GM23338 (cell line): ENCODE measurements around the gene ADAMTS15. TPM values are rescaled to one million over a fixed set of nuclear protein-coding genes. Genes with fewer than 3 reads are reported as not detected.

Experiments used
- ATAC-seq: fragments of 200-7000 bp; cut with Tn5 transposase; 3 replicates; pipeline ENCODE4 v1.9.1; 2020
- DNase-seq: peaks from one replicate; pipeline ENCODE4 v3.0.0-alpha.2; 2015; ENCODE audit warnings: low spot score
- H2AFZ ChIP-seq: fragments of 200-600 bp; sonication (generic); 2 replicates; pipeline ENCODE4 v1.8.0; 2016; ENCODE audit warnings: antibody characterized with exemption, mild to moderate bottlenecking, moderate library complexity
- H3F3A ChIP-seq: fragments of 200-600 bp; sonication (generic); replicated peaks from 2 replicates; pipeline ENCODE4 v1.8.0; 2017; ENCODE audit warnings: antibody characterized with exemption, mixed run types, low read depth
- H3K27ac ChIP-seq: fragments of 200-600 bp; sonication (generic); 2 replicates; pipeline ENCODE4 v1.6.1; 2016; ENCODE audit warnings: low read depth
- H3K27me3 ChIP-seq: fragments of 200-600 bp; sonication (generic); 2 replicates; pipeline ENCODE4 v1.8.0; 2016; ENCODE audit warnings: mild to moderate bottlenecking, mixed run types, moderate library complexity; ENCODE audit not compliant: insufficient read depth
- H3K36me3 ChIP-seq: fragments of 200-600 bp; sonication (generic); 2 replicates; pipeline ENCODE4 v1.8.0; 2016; ENCODE audit warnings: mild to moderate bottlenecking; ENCODE audit not compliant: insufficient read depth
- H3K4me1 ChIP-seq: fragments of 200-600 bp; sonication (generic); 2 replicates; pipeline ENCODE4 v1.8.0; 2016; ENCODE audit warnings: mild to moderate bottlenecking, moderate library complexity; ENCODE audit not compliant: insufficient read depth
- H3K4me2 ChIP-seq: fragments of 200-600 bp; sonication (generic); 2 replicates; pipeline ENCODE4 v1.7.1; 2017; ENCODE audit warnings: mixed run types
- H3K4me3 ChIP-seq: fragments of 200-600 bp; sonication (generic); 2 replicates; pipeline ENCODE4 v1.6.1; 2016; ENCODE audit warnings: mixed run types
- H3K79me2 ChIP-seq: fragments of 200-600 bp; sonication (generic); replicated peaks from 2 replicates; pipeline ENCODE4 v1.8.0; 2017; ENCODE audit warnings: mild to moderate bottlenecking; ENCODE audit not compliant: insufficient read depth
- H3K9me2 ChIP-seq: fragments of 200-600 bp; sonication (generic); 2 replicates; pipeline ENCODE4 v1.8.0; 2017; ENCODE audit not compliant: insufficient read depth
- H4K20me1 ChIP-seq: fragments of 200-600 bp; sonication (generic); replicated peaks from 2 replicates; pipeline ENCODE4 v1.8.0; 2017; ENCODE audit warnings: mild to moderate bottlenecking; ENCODE audit not compliant: insufficient read depth
- H3K27ac Mint-ChIP-seq: 2 replicates; pipeline ENCODE4 v1.8.0; 2020; ENCODE audit warnings: inconsistent platforms, mild to moderate bottlenecking, moderate library complexity, mixed read lengths
- H3K27me3 Mint-ChIP-seq: 3 replicates; pipeline ENCODE4 v1.8.0; 2022; ENCODE audit warnings: low read depth, mild to moderate bottlenecking, moderate library complexity, mixed read lengths, inconsistent platforms; ENCODE audit not compliant: insufficient read depth, poor library complexity
- H3K36me3 Mint-ChIP-seq: 3 replicates; pipeline ENCODE4 v1.8.0; 2021; ENCODE audit warnings: low read depth, mild to moderate bottlenecking, inconsistent platforms, moderate library complexity, mixed read lengths
- H3K4me1 Mint-ChIP-seq: 3 replicates; pipeline ENCODE4 v1.8.0; 2020; ENCODE audit warnings: mild to moderate bottlenecking, inconsistent platforms, mixed read lengths
- H3K4me3 Mint-ChIP-seq: 3 replicates; pipeline ENCODE4 v1.8.0; 2021; ENCODE audit warnings: moderate library complexity, mild to moderate bottlenecking, inconsistent platforms, mixed read lengths
- H3K9me3 Mint-ChIP-seq: 3 replicates; pipeline ENCODE4 v1.8.0; 2020; ENCODE audit warnings: moderate library complexity, mild to moderate bottlenecking, inconsistent platforms, mixed read lengths
- CREB1 ChIP-seq: fragments of 250-450 bp; sonication (Bioruptor Pico); IDR thresholded peaks from 2 replicates; pipeline ENCODE4 v1.5.0; 2020; ENCODE audit warnings: low read depth, mild to moderate bottlenecking, moderate library complexity
- EZH2 ChIP-seq: fragments of 200-600 bp; sonication (generic); IDR thresholded peaks from one replicate; pipeline ENCODE4 v1.8.0; 2017; ENCODE audit warnings: antibody characterized with exemption, mild to moderate bottlenecking, low read depth; ENCODE audit not compliant: unreplicated experiment
- EZH2phosphoT487 ChIP-seq: fragments of 200-600 bp; sonication (generic); IDR thresholded peaks from one replicate; pipeline ENCODE4 v1.8.1; 2018; ENCODE audit warnings: antibody characterized with exemption; ENCODE audit not compliant: unreplicated experiment
- JUNB ChIP-seq: IDR thresholded peaks from one replicate; pipeline ENCODE4 v1.6.1; 2016; ENCODE audit warnings: antibody characterized with exemption; ENCODE audit not compliant: unreplicated experiment
- NANOG ChIP-seq: IDR thresholded peaks from 2 replicates; pipeline ENCODE4 v1.6.1; 2016; ENCODE audit warnings: antibody characterized with exemption, borderline replicate concordance
- POLR2AphosphoS5 ChIP-seq: IDR thresholded peaks from 2 replicates; pipeline ENCODE4 v1.6.1; 2016; ENCODE audit warnings: antibody characterized with exemption, low read depth
- STAT1 ChIP-seq: IDR thresholded peaks from one replicate; pipeline ENCODE4 v1.6.1; 2016; ENCODE audit warnings: antibody characterized with exemption; ENCODE audit not compliant: unreplicated experiment
- ZNF331 ChIP-seq: fragments of 250-450 bp; sonication (Bioruptor Pico); IDR thresholded peaks from 2 replicates; pipeline ENCODE4 v1.5.0; 2020; ENCODE audit warnings: low read depth, mild to moderate bottlenecking, moderate library complexity
- polyA plus RNA-seq: library from polyadenylated mRNA; unstranded; fragments of >200 nt; fragmentation: Nextera tagmentation; extraction: Ambion mirVana; gene quantifications from 2 replicates; pipeline ENCODE4 v1.2.1, GENCODE V29; 2016
- total RNA-seq: library from RNA; depleted of rRNA; stranded (reverse); fragments of >200 nt; shearing (Covaris generic); gene quantifications from 2 replicates; pipeline ENCODE4 v1.2.3, GENCODE V29; 2014
- TF ChIP-seq, protein P1 (sequence below), 2 experiments: fragments of 200-600 bp in 1 of 2; sonication (generic) in 1 of 2; conservative IDR thresholded peaks; 2 replicates each; pipeline versions ENCODE4 v1.5.1 to v1.6.1; 2016 to 2017; ENCODE audit warnings: antibody characterized with exemption in 2 of 2, low read depth in 2 of 2, mild to moderate bottlenecking in 2 of 2, moderate library complexity in 1 of 2
- TF ChIP-seq, protein P2 (sequence below): IDR thresholded peaks from one replicate; pipeline ENCODE4 v1.6.1; 2018; ENCODE audit warnings: antibody characterized with exemption; ENCODE audit not compliant: unreplicated experiment
- TF ChIP-seq, protein P3 (sequence below): IDR thresholded peaks from 2 replicates; pipeline ENCODE4 v1.6.1; 2016; ENCODE audit warnings: antibody characterized with exemption

Gene ADAMTS15
- total and polyA plus RNA-seq, 2 experiments from 2014 or later, result 0.42 to 5.6 TPM

DNA sequence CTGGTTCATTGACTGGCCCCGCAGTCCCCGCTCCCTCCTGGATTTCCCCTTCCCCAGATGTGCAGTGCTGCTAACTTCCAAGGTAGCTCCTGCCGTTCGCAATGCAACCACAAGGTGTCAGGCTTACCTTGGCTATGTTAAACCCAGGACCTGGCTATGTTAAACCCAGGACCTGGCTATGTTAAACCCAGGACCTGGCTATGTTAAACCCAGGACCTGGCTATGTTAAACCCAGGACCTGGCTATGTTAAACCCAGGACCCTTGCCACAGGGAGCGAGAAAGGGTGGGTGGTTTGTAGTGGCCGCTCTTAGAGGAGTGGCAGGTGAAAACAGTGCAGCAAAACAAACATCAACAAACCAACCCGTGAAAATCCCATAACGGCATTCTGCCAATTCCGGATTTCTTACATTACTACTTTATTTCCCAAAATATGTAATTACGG lies 17.1 kb upstream of the ADAMTS15 start:
- no peak overlapping the region for H3K4me2 ChIP-seq
- H3K27ac Mint-ChIP-seq, result no peak overlapping the region
- no peak overlapping the region for H2AFZ ChIP-seq
- peaks cover 18% of the 10 kb centered on the region; the same call in 1 of the 2 replicates for H3K4me1 ChIP-seq
- H3K4me3 ChIP-seq, result no peak overlapping the region
- ATAC-seq (peak; percentile 54), DNase-seq (peak; percentile 96)
- no peaks in the 10 kb centered on the region for H3K36me3 ChIP-seq
- TF ChIP-seq, protein P1, sequence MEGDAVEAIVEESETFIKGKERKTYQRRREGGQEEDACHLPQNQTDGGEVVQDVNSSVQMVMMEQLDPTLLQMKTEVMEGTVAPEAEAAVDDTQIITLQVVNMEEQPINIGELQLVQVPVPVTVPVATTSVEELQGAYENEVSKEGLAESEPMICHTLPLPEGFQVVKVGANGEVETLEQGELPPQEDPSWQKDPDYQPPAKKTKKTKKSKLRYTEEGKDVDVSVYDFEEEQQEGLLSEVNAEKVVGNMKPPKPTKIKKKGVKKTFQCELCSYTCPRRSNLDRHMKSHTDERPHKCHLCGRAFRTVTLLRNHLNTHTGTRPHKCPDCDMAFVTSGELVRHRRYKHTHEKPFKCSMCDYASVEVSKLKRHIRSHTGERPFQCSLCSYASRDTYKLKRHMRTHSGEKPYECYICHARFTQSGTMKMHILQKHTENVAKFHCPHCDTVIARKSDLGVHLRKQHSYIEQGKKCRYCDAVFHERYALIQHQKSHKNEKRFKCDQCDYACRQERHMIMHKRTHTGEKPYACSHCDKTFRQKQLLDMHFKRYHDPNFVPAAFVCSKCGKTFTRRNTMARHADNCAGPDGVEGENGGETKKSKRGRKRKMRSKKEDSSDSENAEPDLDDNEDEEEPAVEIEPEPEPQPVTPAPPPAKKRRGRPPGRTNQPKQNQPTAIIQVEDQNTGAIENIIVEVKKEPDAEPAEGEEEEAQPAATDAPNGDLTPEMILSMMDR (conservative IDR thresholded peaks at IDR 0.05; ENCODE audit: low read depth in 2 of 2), result peak; percentile 79 to 96
- TF ChIP-seq ZNF331 (CRISPR knock-in tag), result no peak
- H3K9me2 ChIP-seq, result no peaks in the 10 kb centered on the region
- H4K20me1 ChIP-seq, result no peaks in the 10 kb centered on the region
- H3K36me3 Mint-ChIP-seq, result no peaks in the 10 kb centered on the region; the same call in 2 of the 3 replicates
- H3K4me1 Mint-ChIP-seq, result peaks cover 24% of the 10 kb centered on the region
- H3K27me3 ChIP-seq, result peaks cover 39% of the 10 kb centered on the region
- H3K27ac ChIP-seq, result no peak overlapping the region
- no peak overlapping the region for H3K4me3 Mint-ChIP-seq
- peaks cover 39% of the 10 kb centered on the region for H3K27me3 Mint-ChIP-seq
- peaks cover 15% of the 10 kb centered on the region for H3F3A ChIP-seq
- H3K79me2 ChIP-seq, result no peaks in the 10 kb centered on the region
- no peaks in the 10 kb centered on the region for H3K9me3 Mint-ChIP-seq

- no peak overlapping the region for H3K4me3 ChIP-seq
- ATAC-seq (no peak), DNase-seq (no peak)
- no peaks in the 10 kb centered on the region for H3K79me2 ChIP-seq
- peaks cover 15% of the 10 kb centered on the region for H3F3A ChIP-seq
- H2AFZ ChIP-seq, result no peak overlapping the region
- H3K27me3 ChIP-seq, result peaks cover 35% of the 10 kb centered on the region
- Mint-ChIP-seq H3K36me3 (no peaks in the 10 kb centered on the region; the same call in 2 of the 3 replicates), H3K27ac (no peak overlapping the region), H3K27me3 (peaks cover 34% of the 10 kb centered on the region), H3K9me3 (no peaks in the 10 kb centered on the region), H3K4me1 (peaks cover 20% of the 10 kb centered on the region), H3K4me3 (no peak overlapping the region)
- H3K36me3 ChIP-seq, result no peaks in the 10 kb centered on the region
- no peak overlapping the region for H3K27ac ChIP-seq
- no peaks in the 10 kb centered on the region for H4K20me1 ChIP-seq
- peaks cover 14% of the 10 kb centered on the region; the same call in 1 of the 2 replicates for H3K4me1 ChIP-seq
- no peaks in the 10 kb centered on the region for H3K9me2 ChIP-seq
- no peak overlapping the region for H3K4me2 ChIP-seq
- TF ChIP-seq CREB1 (CRISPR knock-in tag) (no peak), EZH2 (no peak), ZNF331 (CRISPR knock-in tag) (no peak), STAT1 (no peak), EZH2phosphoT487 (no peak), NANOG (no peak), POLR2AphosphoS5 (no peak), JUNB (no peak)
- TF ChIP-seq, protein P2, sequence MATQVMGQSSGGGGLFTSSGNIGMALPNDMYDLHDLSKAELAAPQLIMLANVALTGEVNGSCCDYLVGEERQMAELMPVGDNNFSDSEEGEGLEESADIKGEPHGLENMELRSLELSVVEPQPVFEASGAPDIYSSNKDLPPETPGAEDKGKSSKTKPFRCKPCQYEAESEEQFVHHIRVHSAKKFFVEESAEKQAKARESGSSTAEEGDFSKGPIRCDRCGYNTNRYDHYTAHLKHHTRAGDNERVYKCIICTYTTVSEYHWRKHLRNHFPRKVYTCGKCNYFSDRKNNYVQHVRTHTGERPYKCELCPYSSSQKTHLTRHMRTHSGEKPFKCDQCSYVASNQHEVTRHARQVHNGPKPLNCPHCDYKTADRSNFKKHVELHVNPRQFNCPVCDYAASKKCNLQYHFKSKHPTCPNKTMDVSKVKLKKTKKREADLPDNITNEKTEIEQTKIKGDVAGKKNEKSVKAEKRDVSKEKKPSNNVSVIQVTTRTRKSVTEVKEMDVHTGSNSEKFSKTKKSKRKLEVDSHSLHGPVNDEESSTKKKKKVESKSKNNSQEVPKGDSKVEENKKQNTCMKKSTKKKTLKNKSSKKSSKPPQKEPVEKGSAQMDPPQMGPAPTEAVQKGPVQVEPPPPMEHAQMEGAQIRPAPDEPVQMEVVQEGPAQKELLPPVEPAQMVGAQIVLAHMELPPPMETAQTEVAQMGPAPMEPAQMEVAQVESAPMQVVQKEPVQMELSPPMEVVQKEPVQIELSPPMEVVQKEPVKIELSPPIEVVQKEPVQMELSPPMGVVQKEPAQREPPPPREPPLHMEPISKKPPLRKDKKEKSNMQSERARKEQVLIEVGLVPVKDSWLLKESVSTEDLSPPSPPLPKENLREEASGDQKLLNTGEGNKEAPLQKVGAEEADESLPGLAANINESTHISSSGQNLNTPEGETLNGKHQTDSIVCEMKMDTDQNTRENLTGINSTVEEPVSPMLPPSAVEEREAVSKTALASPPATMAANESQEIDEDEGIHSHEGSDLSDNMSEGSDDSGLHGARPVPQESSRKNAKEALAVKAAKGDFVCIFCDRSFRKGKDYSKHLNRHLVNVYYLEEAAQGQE, result no peak
- TF ChIP-seq, protein P3, sequence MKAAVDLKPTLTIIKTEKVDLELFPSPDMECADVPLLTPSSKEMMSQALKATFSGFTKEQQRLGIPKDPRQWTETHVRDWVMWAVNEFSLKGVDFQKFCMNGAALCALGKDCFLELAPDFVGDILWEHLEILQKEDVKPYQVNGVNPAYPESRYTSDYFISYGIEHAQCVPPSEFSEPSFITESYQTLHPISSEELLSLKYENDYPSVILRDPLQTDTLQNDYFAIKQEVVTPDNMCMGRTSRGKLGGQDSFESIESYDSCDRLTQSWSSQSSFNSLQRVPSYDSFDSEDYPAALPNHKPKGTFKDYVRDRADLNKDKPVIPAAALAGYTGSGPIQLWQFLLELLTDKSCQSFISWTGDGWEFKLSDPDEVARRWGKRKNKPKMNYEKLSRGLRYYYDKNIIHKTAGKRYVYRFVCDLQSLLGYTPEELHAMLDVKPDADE, result no peak
- TF ChIP-seq, protein P1 (conservative IDR thresholded peaks at IDR 0.05; ENCODE audit: low read depth in 2 of 2), result no peak
Observed at GRCh38 chr11:130431801-130432200, 16.6 kb upstream of the ADAMTS15 start.
